IMR-90 (cell line): ENCODE measurements around the gene CHPT1. TPM values are rescaled to one million over a fixed set of nuclear protein-coding genes. Genes with fewer than 3 reads are reported as not detected.

Source experiments
- ATAC-seq: fragments of 200-7000 bp; cut with Tn5 transposase; 2 replicates; pipeline ENCODE4 v1.9.1; 2020; ENCODE audit warnings: low read depth, mild to moderate bottlenecking, moderate library complexity
- BruUV-seq: library from RNA; stranded (reverse); fragments of 400-500 nt; replicated peaks from 2 replicates; lab custom pipeline; 2021; lab: Mats Ljungman, UMichigan
- CTCF ChIA-PET: fragments of 300-600 bp; formaldehyde crosslinking; extraction: SDS; loops from one replicate; lab custom pipeline; 2021; ENCODE audit warnings: antibody characterized with exemption; lab: Yijun Ruan, JAX
- POLR2A ChIA-PET: fragments of 300-600 bp; sonication (Branson Sonifier 250); formaldehyde crosslinking; loops from one replicate; lab custom pipeline; 2022; ENCODE audit warnings: antibody characterized with exemption; ENCODE audit not compliant: unreplicated experiment; lab: Charles Lee
- DNase-seq: peaks from one replicate; pipeline ENCODE4 v3.0.0; 2013
- H2AFZ ChIP-seq: replicated peaks from 2 replicates; pipeline ENCODE3; 2013; ENCODE audit warnings: low read length, mild to moderate bottlenecking; ENCODE audit not compliant: poor library complexity
- H2AK5ac ChIP-seq: 2 replicates; pipeline ENCODE4 v1.6.1; 2013; ENCODE audit warnings: low read depth, low read length, inconsistent platforms
- H2AK9ac ChIP-seq: replicated peaks from 2 replicates; pipeline ENCODE3; 2013; ENCODE audit warnings: mild to moderate bottlenecking, low read depth, low read length, moderate library complexity; ENCODE audit not compliant: poor library complexity
- H2BK120ac ChIP-seq: 2 replicates; pipeline ENCODE4 v1.6.1; 2013; ENCODE audit warnings: low read depth, low read length, inconsistent platforms
- H2BK15ac ChIP-seq: 3 replicates; pipeline ENCODE4 v1.6.1; 2013; ENCODE audit warnings: low read depth, low read length, inconsistent platforms
- H2BK20ac ChIP-seq: 2 replicates; pipeline ENCODE4 v1.6.1; 2013; ENCODE audit warnings: low read depth, mild to moderate bottlenecking, inconsistent platforms, low read length, moderate library complexity
- H2BK5ac ChIP-seq: 2 replicates; pipeline ENCODE4 v1.6.1; 2013; ENCODE audit warnings: mild to moderate bottlenecking, low read depth, low read length, inconsistent platforms; ENCODE audit not compliant: poor library complexity, severe bottlenecking
- H3K14ac ChIP-seq: replicated peaks from 2 replicates; pipeline ENCODE4 v1.6.1; 2013; ENCODE audit warnings: low read depth, low read length, inconsistent platforms
- H3K18ac ChIP-seq: 2 replicates; pipeline ENCODE4 v1.6.1; 2013; ENCODE audit warnings: low read depth, low read length, control low read depth
- H3K23ac ChIP-seq: 2 replicates; pipeline ENCODE4 v1.6.1; 2013; ENCODE audit warnings: low read depth, low read length, inconsistent platforms
- H3K27ac ChIP-seq: 2 replicates; pipeline ENCODE4 v1.5.1; 2013; ENCODE audit warnings: mild to moderate bottlenecking, control low read depth, low read length; ENCODE audit not compliant: insufficient read depth
- H3K27me3 ChIP-seq: 2 replicates; pipeline ENCODE4 v1.6.1; 2013; ENCODE audit warnings: low read length; ENCODE audit not compliant: control insufficient read depth, insufficient read depth
- H3K36me3 ChIP-seq: 2 replicates; pipeline ENCODE4 v1.6.1; 2013; ENCODE audit warnings: low read length, mixed read lengths; ENCODE audit not compliant: control insufficient read depth, insufficient read depth
- H3K4ac ChIP-seq: 2 replicates; pipeline ENCODE4 v1.6.1; 2013; ENCODE audit warnings: low read depth, low read length, inconsistent platforms
- H3K4me1 ChIP-seq: 2 replicates; pipeline ENCODE4 v1.6.1; 2013; ENCODE audit warnings: low read length, mixed read lengths; ENCODE audit not compliant: control insufficient read depth, insufficient read depth
- H3K4me2 ChIP-seq: 2 replicates; pipeline ENCODE4 v1.6.1; 2013; ENCODE audit warnings: low read depth, mild to moderate bottlenecking, control low read depth, low read length, moderate library complexity
- H3K4me3 ChIP-seq: 2 replicates; pipeline ENCODE4 v1.5.1; 2013; ENCODE audit warnings: low read depth, mild to moderate bottlenecking, control low read depth, low read length, moderate library complexity; ENCODE audit not compliant: insufficient read depth
- H3K56ac ChIP-seq: 2 replicates; pipeline ENCODE4 v1.6.1; 2013; ENCODE audit warnings: low read length, inconsistent platforms; ENCODE audit not compliant: insufficient read depth; ENCODE audit errors: extremely low read depth
- H3K79me1 ChIP-seq, 2 experiments: 2 replicates each; pipeline ENCODE4 v1.6.1; 2013; ENCODE audit warnings: low read length in 2 of 2, inconsistent platforms in 1 of 2, low read depth in 1 of 2
- H3K9ac ChIP-seq: 2 replicates; pipeline ENCODE4 v1.6.1; 2013; ENCODE audit warnings: low read depth, low read length, control low read depth
- H3K9me1 ChIP-seq: 2 replicates; pipeline ENCODE4 v1.6.1; 2013; ENCODE audit warnings: low read length, inconsistent platforms; ENCODE audit not compliant: insufficient read depth
- H3K9me3 ChIP-seq: 2 replicates; pipeline ENCODE4 v1.6.1; 2013; ENCODE audit warnings: low read length; ENCODE audit not compliant: control insufficient read depth, insufficient read depth
- H4K20me1 ChIP-seq: 2 replicates; pipeline ENCODE4 v1.6.1; 2013; ENCODE audit warnings: low read length, inconsistent platforms; ENCODE audit not compliant: insufficient read depth
- H4K5ac ChIP-seq: 2 replicates; pipeline ENCODE4 v1.6.1; 2013; ENCODE audit warnings: mild to moderate bottlenecking, low read depth, low read length, control low read depth
- H4K8ac ChIP-seq, 2 experiments: 2 replicates each; pipeline ENCODE4 v1.6.1; 2013; ENCODE audit warnings: low read depth in 2 of 2, low read length in 2 of 2, control low read depth in 1 of 2, inconsistent platforms in 1 of 2
- H4K91ac ChIP-seq: 2 replicates; pipeline ENCODE4 v1.6.1; 2013; ENCODE audit warnings: low read depth, low read length, inconsistent platforms; ENCODE audit not compliant: insufficient read depth
- BHLHE40 ChIP-seq: fragments of 150-350 bp; IDR thresholded peaks from 2 replicates; pipeline ENCODE4 v1.6.1; 2016; ENCODE audit warnings: mild to moderate bottlenecking, low read depth, low read length
- CEBPB ChIP-seq: IDR thresholded peaks from 2 replicates; pipeline ENCODE4 v1.6.1; 2012; ENCODE audit warnings: low read depth, low read length, improper control_type of control experiment
- CHD1 ChIP-seq: IDR thresholded peaks from 2 replicates; pipeline ENCODE4 v1.6.1; 2012; ENCODE audit warnings: low read depth, low read length, improper control_type of control experiment
- ELK1 ChIP-seq: fragments of 150-350 bp; IDR thresholded peaks from 2 replicates; pipeline ENCODE4 v1.6.1; 2016; ENCODE audit warnings: low read depth, mild to moderate bottlenecking, low read length, moderate library complexity, borderline replicate concordance
- FOS ChIP-seq: fragments of 150-350 bp; IDR thresholded peaks from 2 replicates; pipeline ENCODE4 v1.6.1; 2016; ENCODE audit warnings: low read depth, low read length
- MAFK ChIP-seq: IDR thresholded peaks from 2 replicates; pipeline ENCODE4 v1.6.1; 2012; ENCODE audit warnings: low read depth, low read length, improper control_type of control experiment
- MAZ ChIP-seq: IDR thresholded peaks from 2 replicates; pipeline ENCODE4 v1.6.1; 2012; ENCODE audit warnings: low read depth, mild to moderate bottlenecking, low read length, improper control_type of control experiment, moderate library complexity, borderline replicate concordance
- MXI1 ChIP-seq: IDR thresholded peaks from 2 replicates; pipeline ENCODE4 v1.6.1; 2012; ENCODE audit warnings: low read depth, mild to moderate bottlenecking, low read length, moderate library complexity, borderline replicate concordance
- NFE2L2 ChIP-seq: fragments of 150-350 bp; IDR thresholded peaks from 2 replicates; pipeline ENCODE4 v1.6.1; 2016; ENCODE audit warnings: low read depth, mild to moderate bottlenecking, low read length
- POLR2A ChIP-seq: IDR thresholded peaks from 2 replicates; pipeline ENCODE4 v1.6.1; 2012; ENCODE audit warnings: mild to moderate bottlenecking, low read depth, low read length
- RAD21 ChIP-seq: IDR thresholded peaks from 2 replicates; pipeline ENCODE4 v1.6.1; 2012; ENCODE audit warnings: low read length, improper control_type of control experiment
- RCOR1 ChIP-seq: IDR thresholded peaks from 2 replicates; pipeline ENCODE4 v1.6.1; 2012; ENCODE audit warnings: mild to moderate bottlenecking, low read length, improper control_type of control experiment; ENCODE audit not compliant: insufficient replicate concordance
- RFX5 ChIP-seq: IDR thresholded peaks from 2 replicates; pipeline ENCODE4 v1.8.0; 2012; ENCODE audit warnings: low read depth, mild to moderate bottlenecking, low read length, moderate library complexity
- SMC3 ChIP-seq: fragments of 150-350 bp; IDR thresholded peaks from 2 replicates; pipeline ENCODE4 v1.6.1; 2016; ENCODE audit warnings: low read depth, mild to moderate bottlenecking, antibody characterized with exemption, low read length, moderate library complexity
- dilution Hi-C: fragments of 300-500 bp; cut with HindIII; formaldehyde crosslinking; loops from one replicate; pipeline ENCODE4 v1.14.3; 2018; ENCODE audit warnings: low sequenced_read_pairs; ENCODE audit not compliant: unreplicated experiment
- in situ Hi-C: fragments of 300-500 bp; cut with MboI; formaldehyde crosslinking; loops from 3 replicates; pipeline ENCODE4 v1.14.3; 2019; ENCODE audit warnings: low sequenced_read_pairs, inconsistent platforms, mixed read lengths
- intact Hi-C: fragments of 100-400 bp; cut with micrococcal nuclease; formaldehyde crosslinking; loops from 2 replicates; pipeline ENCODE4 v1.10.0; 2022
- polyA plus RNA-seq, 3 experiments: library from polyadenylated mRNA; depleted of rRNA; stranded (reverse); fragments of >200 nt; gene quantifications; 2 replicates each; pipeline ENCODE4 v1.2.3, GENCODE V29; 2012; ENCODE audit warnings: low replicate concordance in 1 of 3
- total RNA-seq: library from RNA; depleted of rRNA; stranded (reverse); fragments of >200 nt; gene quantifications from 2 replicates; pipeline ENCODE4 v1.2.3, GENCODE V29; 2012
- TF ChIP-seq, protein P1 (sequence below): fragments of 150-350 bp; IDR thresholded peaks from 2 replicates; pipeline ENCODE4 v1.6.1; 2017; ENCODE audit warnings: mild to moderate bottlenecking, antibody characterized with exemption, low read length, low read depth
- TF ChIP-seq, protein P2 (sequence below): conservative IDR thresholded peaks from 2 replicates; pipeline ENCODE4 v1.5.1; 2012; ENCODE audit warnings: mild to moderate bottlenecking, low read depth, low read length, improper control_type of control experiment

CHPT1 gene
- total and polyA plus RNA-seq, 2 of the 4 experiments (the other 2 are of a cell fraction): 8.1 to 11.7 TPM

- Histone ChIP-seq H3K9me3 (no peaks in the 10 kb centered on the region), H3K4me3 (no peak overlapping the region), H3K27me3 (no peaks in the 10 kb centered on the region), H2AFZ (no peak overlapping the region), H2AK9ac (no peak overlapping the region), H4K20me1 (no peaks in the 10 kb centered on the region), H3K4me2 (no peak overlapping the region), H4K91ac (no peak overlapping the region), H3K27ac (no peak overlapping the region), H2BK5ac (no peak overlapping the region), H3K4ac (no peak overlapping the region), H3K14ac (no peak overlapping the region), H3K4me1 (no peaks in the 10 kb centered on the region; the same call in 1 of the 2 replicates), H3K9me1 (peaks cover 7% of the 10 kb centered on the region; the same call in 1 of the 2 replicates), H3K18ac (no peak overlapping the region), H2AK5ac (no peak overlapping the region), H3K56ac (no peak overlapping the region), H4K8ac (no peak overlapping the region), H2BK15ac (no peak overlapping the region), H3K79me1 (no peaks in the 10 kb centered on the region; a peak in 1 of 4 replicates), H4K5ac (no peak overlapping the region), H2BK120ac (no peak overlapping the region), H3K9ac (no peak overlapping the region), H3K23ac (no peak overlapping the region), H2BK20ac (no peak overlapping the region), H3K36me3 (peaks cover 3% of the 10 kb centered on the region; the same call in 1 of the 2 replicates)
- ChIA-PET POLR2A (no interaction called here), CTCF (no interaction called here)
- BruUV-seq: no TSS peak
- TF ChIP-seq MXI1 (no peak), BHLHE40 (no peak), POLR2A (no peak), MAZ (no peak), RCOR1 (no peak), CHD1 (no peak), RFX5 (no peak), NFE2L2 (no peak), RAD21 (no peak), SMC3 (no peak), FOS (no peak), CEBPB (no peak), ELK1 (no peak), MAFK (no peak)
- TF ChIP-seq, protein P1, sequence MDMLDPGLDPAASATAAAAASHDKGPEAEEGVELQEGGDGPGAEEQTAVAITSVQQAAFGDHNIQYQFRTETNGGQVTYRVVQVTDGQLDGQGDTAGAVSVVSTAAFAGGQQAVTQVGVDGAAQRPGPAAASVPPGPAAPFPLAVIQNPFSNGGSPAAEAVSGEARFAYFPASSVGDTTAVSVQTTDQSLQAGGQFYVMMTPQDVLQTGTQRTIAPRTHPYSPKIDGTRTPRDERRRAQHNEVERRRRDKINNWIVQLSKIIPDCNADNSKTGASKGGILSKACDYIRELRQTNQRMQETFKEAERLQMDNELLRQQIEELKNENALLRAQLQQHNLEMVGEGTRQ: no peak
- TF ChIP-seq, protein P2, sequence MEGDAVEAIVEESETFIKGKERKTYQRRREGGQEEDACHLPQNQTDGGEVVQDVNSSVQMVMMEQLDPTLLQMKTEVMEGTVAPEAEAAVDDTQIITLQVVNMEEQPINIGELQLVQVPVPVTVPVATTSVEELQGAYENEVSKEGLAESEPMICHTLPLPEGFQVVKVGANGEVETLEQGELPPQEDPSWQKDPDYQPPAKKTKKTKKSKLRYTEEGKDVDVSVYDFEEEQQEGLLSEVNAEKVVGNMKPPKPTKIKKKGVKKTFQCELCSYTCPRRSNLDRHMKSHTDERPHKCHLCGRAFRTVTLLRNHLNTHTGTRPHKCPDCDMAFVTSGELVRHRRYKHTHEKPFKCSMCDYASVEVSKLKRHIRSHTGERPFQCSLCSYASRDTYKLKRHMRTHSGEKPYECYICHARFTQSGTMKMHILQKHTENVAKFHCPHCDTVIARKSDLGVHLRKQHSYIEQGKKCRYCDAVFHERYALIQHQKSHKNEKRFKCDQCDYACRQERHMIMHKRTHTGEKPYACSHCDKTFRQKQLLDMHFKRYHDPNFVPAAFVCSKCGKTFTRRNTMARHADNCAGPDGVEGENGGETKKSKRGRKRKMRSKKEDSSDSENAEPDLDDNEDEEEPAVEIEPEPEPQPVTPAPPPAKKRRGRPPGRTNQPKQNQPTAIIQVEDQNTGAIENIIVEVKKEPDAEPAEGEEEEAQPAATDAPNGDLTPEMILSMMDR: no peak
- in situ Hi-C loops: no loop called here
- DNase-seq (no peak), ATAC-seq (no peak)
- intact Hi-C loops: no loop called here
- dilution Hi-C loops: no loop called here
Observed at GRCh38 chr12:101720118-101720517, 22.7 kb downstream of the CHPT1 start.
